ENCODE measurements around the gene PEX10.

The PEX10 gene

GRCh38 chr1:2418791-2419320 is 6.5 kb upstream of the PEX10 start:
- no peak for DNase-seq

GRCh38 chr1:2417833-2418225 is 5.5 kb upstream of the PEX10 start:
- DNase-seq: no peak

GRCh38 chr1:2417083-2417832 is 4.9 kb upstream of the PEX10 start:
- no peak for DNase-seq

GRCh38 chr1:2416403-2416802 is 4.0 kb upstream of the PEX10 start:
- DNase-seq: no peak

GRCh38 chr1:2415801-2416208 is 3.4 kb upstream of the PEX10 start:
- no peak for DNase-seq

- no peak for DNase-seq
These were observed 3.0 kb upstream of the PEX10 start for GRCh38 chr1:2415337-2415736.

GRCh38 chr1:2414297-2414958 is 2.1 kb upstream of the PEX10 start:
- DNase-seq: peak; percentile 40

GRCh38 chr1:2413495-2414296 is 1.3 kb upstream of the PEX10 start:
- DNase-seq: no peak

- no peak for DNase-seq
These were observed 570 bp upstream of the PEX10 start for GRCh38 chr1:2412773-2413494.

GRCh38 chr1:2411801-2412394 is 466 bp downstream of the PEX10 start:
- peak; percentile 39 for DNase-seq

- no peak for DNase-seq
These were observed 2.6 kb downstream of the PEX10 start for GRCh38 chr1:2409745-2410144.

- DNase-seq: no peak
These were observed 3.5 kb downstream of the PEX10 start for GRCh38 chr1:2408859-2409276.

GRCh38 chr1:2408456-2408855 is 3.9 kb downstream of the PEX10 start:
- no peak for DNase-seq

GRCh38 chr1:2407991-2408275 is 4.4 kb downstream of the PEX10 start:
- no peak for DNase-seq

- DNase-seq: no peak
These were observed 5.0 kb downstream of the PEX10 start for GRCh38 chr1:2407166-2407990.

- no peak for DNase-seq
These were observed 5.8 kb downstream of the PEX10 start for GRCh38 chr1:2406451-2407041.

- no peak for DNase-seq
These were observed 6.6 kb downstream of the PEX10 start for GRCh38 chr1:2405588-2406295.

- DNase-seq: no peak
These were observed 7.4 kb downstream of the PEX10 start for GRCh38 chr1:2404890-2405511.

GRCh38 chr1:2404142-2404889 is 8.0 kb downstream of the PEX10 start:
- DNase-seq: no peak

All from GDM1 (cell line).